ENCODE measurements around the gene MAP3K1. TPM values are rescaled to one million over a fixed set of nuclear protein-coding genes. Genes with fewer than 3 reads are reported as not detected.

Gene MAP3K1
- total RNA-seq, 1 experiment from 2014 or later = 5.7 TPM

- Histone ChIP-seq H3K79me2 (ENCODE audit: low read length) (no peaks in the 10 kb centered on the region), H4K20me1 (ENCODE audit: low read length) (no peaks in the 10 kb centered on the region), H3K27me3 (ENCODE audit: low read length) (no peaks in the 10 kb centered on the region), H3K27ac (ENCODE audit: low read length) (no peak overlapping the region), H3K9ac (ENCODE audit: low read length) (no peak overlapping the region), H3K9me2 (replicated peaks; ENCODE audit: low read length) (no peaks in the 10 kb centered on the region), H3F3A (ENCODE audit: low read length, unreplicated experiment) (no peaks in the 10 kb centered on the region), H2AFZ (ENCODE audit: low read length) (no peak overlapping the region), H3K36me3 (ENCODE audit: low read depth, low read length) (peaks cover 11% of the 10 kb centered on the region; the same call in 1 of the 2 replicates), H3K4me2 (ENCODE audit: low read length) (no peak overlapping the region), H3K4me3 (ENCODE audit: low read length) (no peak overlapping the region), H3K4me1 (ENCODE audit: insufficient read depth, low read length) (no peaks in the 10 kb centered on the region), H3K9me3 (ENCODE audit: low read length) (no peaks in the 10 kb centered on the region)
- ATAC-seq (no peak), DNase-seq (no peak)
- intact Hi-C loops (cut with micrococcal nuclease) = no loop called here
- BruUV-seq (replicated peaks) = no TSS peak
- ChIA-PET POLR2A (ENCODE audit: unreplicated experiment) (no interaction called here), CTCF (no interaction called here)
- TF ChIP-seq EZH2phosphoT487 (IDR thresholded peaks at IDR 0.05; ENCODE audit: borderline replicate concordance, low read length) (no peak), CTCF (conservative IDR thresholded peaks at IDR 0.05; ENCODE audit: low read depth, low read length) (no peak), EZH2 (IDR thresholded peaks at IDR 0.05; ENCODE audit: low read length, unreplicated experiment) (no peak)
Measured at GRCh38 chr5:56918054-56918453, 102.7 kb downstream of the MAP3K1 start.

- no peak for TF ChIP-seq EZH2phosphoT487 (IDR thresholded peaks at IDR 0.05; ENCODE audit: borderline replicate concordance, low read length)
- no peak for TF ChIP-seq CTCF (conservative IDR thresholded peaks at IDR 0.05; ENCODE audit: low read depth, low read length)
- TF ChIP-seq EZH2 (IDR thresholded peaks at IDR 0.05; ENCODE audit: low read length, unreplicated experiment) = no peak
- DNase-seq = no peak
- no peaks in the 10 kb centered on the region for H3K9me2 ChIP-seq (replicated peaks; ENCODE audit: low read length)
- H3K36me3 ChIP-seq (ENCODE audit: low read depth, low read length) = peaks cover 16% of the 10 kb centered on the region
- H3K79me2 ChIP-seq (ENCODE audit: low read length) = no peaks in the 10 kb centered on the region
- no peak overlapping the region for H3K4me2 ChIP-seq (ENCODE audit: low read length)
- BruUV-seq (replicated peaks) = no TSS peak
- H3F3A ChIP-seq (ENCODE audit: low read length, unreplicated experiment) = no peaks in the 10 kb centered on the region
- no peaks in the 10 kb centered on the region for H3K4me1 ChIP-seq (ENCODE audit: insufficient read depth, low read length)
- CTCF ChIA-PET = no interaction called here
- no peak overlapping the region for H2AFZ ChIP-seq (ENCODE audit: low read length)
- no peaks in the 10 kb centered on the region for H4K20me1 ChIP-seq (ENCODE audit: low read length)
- H3K27ac ChIP-seq (ENCODE audit: low read length) = no peak overlapping the region
- H3K27me3 ChIP-seq (ENCODE audit: low read length) = no peaks in the 10 kb centered on the region
- H3K9me3 ChIP-seq (ENCODE audit: low read length) = no peaks in the 10 kb centered on the region
- intact Hi-C loops (cut with micrococcal nuclease) = no loop called here
- POLR2A ChIA-PET (ENCODE audit: unreplicated experiment) = no interaction called here
- H3K4me3 ChIP-seq (ENCODE audit: low read length) = no peak overlapping the region
- ATAC-seq = no peak
- no peak overlapping the region for H3K9ac ChIP-seq (ENCODE audit: low read length)
Measured at GRCh38 chr5:56919942-56920662, 104.8 kb downstream of the MAP3K1 start.

GRCh38 chr5:56922922-56923321 is 107.6 kb downstream of the MAP3K1 start:
- no TSS peak for BruUV-seq (replicated peaks)
- Histone ChIP-seq H3K27me3 (ENCODE audit: low read length) (no peaks in the 10 kb centered on the region), H3F3A (ENCODE audit: low read length, unreplicated experiment) (no peaks in the 10 kb centered on the region), H4K20me1 (ENCODE audit: low read length) (no peaks in the 10 kb centered on the region), H3K9me2 (replicated peaks; ENCODE audit: low read length) (no peaks in the 10 kb centered on the region), H3K36me3 (ENCODE audit: low read depth, low read length) (peaks cover 21% of the 10 kb centered on the region), H3K9me3 (ENCODE audit: low read length) (no peaks in the 10 kb centered on the region), H3K9ac (ENCODE audit: low read length) (no peak overlapping the region), H3K27ac (ENCODE audit: low read length) (no peak overlapping the region), H3K4me1 (ENCODE audit: insufficient read depth, low read length) (no peaks in the 10 kb centered on the region), H2AFZ (ENCODE audit: low read length) (no peak overlapping the region), H3K4me3 (ENCODE audit: low read length) (no peak overlapping the region), H3K79me2 (ENCODE audit: low read length) (no peaks in the 10 kb centered on the region), H3K4me2 (ENCODE audit: low read length) (no peak overlapping the region)
- TF ChIP-seq EZH2phosphoT487 (IDR thresholded peaks at IDR 0.05; ENCODE audit: borderline replicate concordance, low read length) (no peak), CTCF (conservative IDR thresholded peaks at IDR 0.05; ENCODE audit: low read depth, low read length) (no peak), EZH2 (IDR thresholded peaks at IDR 0.05; ENCODE audit: low read length, unreplicated experiment) (no peak)
- CTCF ChIA-PET = no interaction called here
- intact Hi-C loops (cut with micrococcal nuclease) = no loop called here
- DNase-seq (no peak), ATAC-seq (no peak)
- POLR2A ChIA-PET (ENCODE audit: unreplicated experiment) = no interaction called here
